Sigmoid colon (tissue), 4 donors: ENCODE data around the gene OR8B2.

Experiments used
- POLR2A ChIP-seq, 2 donors: fragments of 450-650 bp; IDR thresholded peaks; one replicate each; pipeline ENCODE4 v1.6.1; 2016; ENCODE audit warnings: antibody characterized with exemption in 2 of 2, mild to moderate bottlenecking in 2 of 2, moderate library complexity in 2 of 2
- POLR2AphosphoS5 ChIP-seq, 4 donors: sonication (generic); formaldehyde crosslinking; IDR thresholded peaks; one replicate each; pipeline ENCODE4 v1.6.1; 2017; ENCODE audit warnings: antibody characterized with exemption in 4 of 4
- TF ChIP-seq, protein P1 (sequence below), 4 experiments: fragments of 450-650 bp in 3 of 4; fragments of 200-600 bp in 1 of 4; IDR thresholded peaks; one replicate each; pipeline ENCODE4 v1.5.1; 2016 to 2019; ENCODE audit warnings: antibody characterized with exemption in 4 of 4, mild to moderate bottlenecking in 3 of 4, moderate library complexity in 2 of 4

DNA sequence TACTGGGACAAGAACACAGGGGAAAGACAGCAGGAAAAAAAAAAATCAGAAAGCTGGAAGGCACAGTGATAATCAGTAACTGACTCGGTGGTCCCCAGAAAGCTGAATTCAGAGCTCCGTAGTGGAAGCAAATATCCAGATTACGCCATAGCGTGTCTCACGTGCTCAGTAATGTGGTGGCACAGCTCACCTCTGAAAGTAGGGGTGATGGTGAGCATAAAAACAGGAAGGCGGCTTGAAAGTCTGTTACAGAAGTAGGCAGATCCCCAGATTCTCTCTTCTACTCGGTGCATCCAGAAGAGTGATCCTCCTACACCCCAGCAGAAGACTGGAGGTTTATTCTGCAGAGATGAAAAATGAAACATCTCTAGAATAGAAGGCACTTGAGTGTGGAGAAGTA is 25.6 kb upstream of the OR8B2 start:
- TF ChIP-seq, protein P1, sequence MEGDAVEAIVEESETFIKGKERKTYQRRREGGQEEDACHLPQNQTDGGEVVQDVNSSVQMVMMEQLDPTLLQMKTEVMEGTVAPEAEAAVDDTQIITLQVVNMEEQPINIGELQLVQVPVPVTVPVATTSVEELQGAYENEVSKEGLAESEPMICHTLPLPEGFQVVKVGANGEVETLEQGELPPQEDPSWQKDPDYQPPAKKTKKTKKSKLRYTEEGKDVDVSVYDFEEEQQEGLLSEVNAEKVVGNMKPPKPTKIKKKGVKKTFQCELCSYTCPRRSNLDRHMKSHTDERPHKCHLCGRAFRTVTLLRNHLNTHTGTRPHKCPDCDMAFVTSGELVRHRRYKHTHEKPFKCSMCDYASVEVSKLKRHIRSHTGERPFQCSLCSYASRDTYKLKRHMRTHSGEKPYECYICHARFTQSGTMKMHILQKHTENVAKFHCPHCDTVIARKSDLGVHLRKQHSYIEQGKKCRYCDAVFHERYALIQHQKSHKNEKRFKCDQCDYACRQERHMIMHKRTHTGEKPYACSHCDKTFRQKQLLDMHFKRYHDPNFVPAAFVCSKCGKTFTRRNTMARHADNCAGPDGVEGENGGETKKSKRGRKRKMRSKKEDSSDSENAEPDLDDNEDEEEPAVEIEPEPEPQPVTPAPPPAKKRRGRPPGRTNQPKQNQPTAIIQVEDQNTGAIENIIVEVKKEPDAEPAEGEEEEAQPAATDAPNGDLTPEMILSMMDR (IDR thresholded peaks at IDR 0.05) = no peak
- TF ChIP-seq POLR2AphosphoS5 (IDR thresholded peaks at IDR 0.05) = no peak
- no peak for TF ChIP-seq POLR2A (IDR thresholded peaks at IDR 0.05)
